Limb (tissue), 2 donors: ENCODE measurements around the gene SRMS.

ENCODE experiments used
- DNase-seq, 2 donors: peaks; one replicate each; pipeline ENCODE4 v3.0.0-alpha.2; 2016; ENCODE audit errors: extremely low spot score in 2 of 2

SRMS gene

DNA sequence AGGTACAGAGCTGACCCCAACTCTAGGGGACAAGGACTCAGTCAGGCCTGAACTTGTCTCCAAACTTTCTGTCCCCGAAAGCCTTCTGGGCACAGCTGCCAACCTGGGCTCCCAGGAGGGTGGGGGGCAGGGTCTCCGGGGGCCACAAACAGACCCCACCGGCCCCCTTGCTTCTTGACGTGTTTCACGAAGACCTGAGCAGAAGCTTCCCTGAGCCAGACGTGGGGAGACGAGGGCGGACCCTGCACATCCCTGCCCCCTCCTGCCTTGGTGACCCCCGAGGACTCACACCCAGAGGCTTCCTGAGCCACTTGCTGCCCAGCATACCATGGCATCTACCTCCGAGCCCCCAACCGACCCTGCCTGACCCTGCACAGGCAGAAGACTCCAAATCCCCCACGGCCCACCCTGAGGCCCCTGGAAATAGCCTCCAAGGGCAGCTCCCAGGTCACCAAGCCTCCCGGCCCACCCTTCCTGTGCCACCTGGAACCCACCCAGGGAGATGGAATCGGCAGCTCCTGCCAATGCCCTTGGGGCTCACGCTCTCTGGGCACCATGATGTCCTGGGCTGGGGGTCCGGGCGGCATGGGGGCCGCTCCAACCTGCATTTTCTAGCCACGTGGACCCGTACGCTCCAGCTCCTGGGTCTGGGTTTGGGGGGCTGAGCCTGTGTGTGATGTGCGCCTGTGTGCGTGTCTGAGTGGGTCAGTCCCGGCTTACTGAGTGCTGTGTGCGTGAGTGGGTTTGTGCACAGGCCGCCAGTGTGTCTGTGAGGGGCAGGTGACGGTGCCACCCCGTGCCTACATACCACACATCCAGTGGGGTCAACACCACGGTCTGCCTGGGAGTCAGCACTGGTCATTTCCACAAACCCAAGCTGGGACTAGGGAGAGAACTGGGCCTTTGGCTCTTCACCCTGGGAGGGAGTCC is 7.8 kb downstream of the SRMS start:
- DNase-seq = no peak

DNA sequence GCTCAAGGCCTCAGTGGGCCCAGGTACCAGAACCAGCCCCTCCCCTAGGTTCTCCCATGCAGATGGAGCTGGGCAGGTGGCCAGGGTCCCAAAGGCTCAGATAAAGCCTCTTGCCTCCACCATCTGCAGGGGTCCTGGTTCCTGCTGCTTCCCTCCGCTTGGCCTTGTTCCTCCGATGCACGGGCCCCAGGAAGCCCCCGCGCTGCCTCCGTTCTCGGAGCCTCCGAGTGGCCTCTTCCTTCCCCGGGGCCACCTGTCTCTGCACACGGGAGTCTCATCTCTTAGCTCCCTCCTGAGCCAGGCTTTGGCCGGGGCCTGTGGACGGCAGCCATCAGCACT is 8.5 kb downstream of the SRMS start:
- no peak for DNase-seq

DNA sequence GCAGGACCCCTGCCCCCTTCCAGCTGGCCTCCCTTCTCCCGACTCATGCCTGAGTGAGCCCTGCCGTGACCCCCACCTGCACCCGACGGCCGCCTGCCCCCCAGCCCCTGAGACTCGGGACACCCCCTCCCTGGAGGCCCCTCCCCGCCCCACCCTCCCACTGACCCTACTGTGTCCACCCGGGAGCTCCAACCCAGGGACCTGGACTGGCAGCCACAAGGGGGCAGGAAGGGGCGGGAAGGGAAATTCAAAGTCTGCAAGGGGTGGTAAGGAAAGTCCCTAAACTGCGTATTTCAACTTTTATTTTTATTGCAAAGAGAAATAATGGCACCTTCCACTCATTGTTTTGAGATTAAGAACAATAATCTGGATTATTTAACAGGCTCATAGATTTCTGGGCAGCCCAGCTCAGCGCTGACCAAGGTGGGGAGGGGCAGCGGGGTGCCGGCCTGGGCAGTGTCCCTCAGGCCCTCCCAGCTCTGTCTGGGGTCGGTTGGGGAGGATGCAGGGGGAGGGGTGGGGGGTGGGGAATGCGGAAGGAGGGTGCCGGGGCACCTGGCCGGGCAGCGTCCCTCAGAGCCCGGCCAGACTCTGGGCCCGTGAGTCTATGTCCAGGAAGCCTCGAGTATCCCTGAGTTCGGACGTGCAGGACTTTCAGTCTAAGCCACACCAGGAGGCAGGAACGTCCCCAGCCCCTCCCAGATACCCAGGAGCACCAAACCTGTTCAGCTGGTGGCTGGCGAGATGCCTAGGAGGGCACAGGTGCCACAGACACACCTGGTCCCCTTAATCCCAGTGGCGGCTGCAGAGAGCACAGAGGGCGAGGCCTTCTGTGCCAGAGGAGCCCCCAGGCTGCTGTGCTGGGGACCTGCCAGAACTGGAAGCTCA is 9.1 kb downstream of the SRMS start:
- no peak for DNase-seq

DNA sequence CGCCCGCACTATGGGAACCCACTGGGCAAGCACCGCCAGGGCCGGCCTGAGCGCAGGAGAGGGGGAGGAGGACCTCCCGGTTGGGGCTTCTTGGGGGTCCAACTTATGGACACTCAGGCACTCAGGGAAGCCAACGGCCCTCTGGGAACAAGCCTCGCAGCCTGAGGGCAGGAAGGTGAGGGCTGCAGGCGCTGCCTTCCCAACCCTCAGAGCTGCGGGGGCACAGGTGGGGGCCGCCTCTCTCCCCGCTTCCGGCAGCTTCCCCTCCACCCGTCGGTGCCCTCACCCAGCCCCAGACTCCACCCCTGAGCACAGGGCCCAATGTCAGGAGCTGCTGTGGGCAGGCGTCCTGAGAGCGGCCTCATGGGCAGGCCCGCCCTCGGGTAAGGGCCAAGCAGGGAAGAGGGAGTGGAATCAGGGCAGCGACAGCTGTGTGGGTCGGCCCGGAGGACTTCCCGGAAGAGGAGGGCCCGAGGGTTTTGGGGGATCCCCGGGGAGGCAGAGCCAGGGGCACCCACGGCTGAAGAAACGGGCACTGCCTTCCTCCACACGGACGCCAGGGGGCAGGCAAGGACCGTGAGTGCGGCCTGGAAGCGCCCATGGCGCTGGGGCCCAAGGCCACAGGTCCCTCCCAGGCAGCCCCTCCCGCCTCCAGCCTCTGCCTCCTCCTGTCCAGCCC is 9.9 kb downstream of the SRMS start:
- peak; percentile 73 to 87 for DNase-seq

DNA sequence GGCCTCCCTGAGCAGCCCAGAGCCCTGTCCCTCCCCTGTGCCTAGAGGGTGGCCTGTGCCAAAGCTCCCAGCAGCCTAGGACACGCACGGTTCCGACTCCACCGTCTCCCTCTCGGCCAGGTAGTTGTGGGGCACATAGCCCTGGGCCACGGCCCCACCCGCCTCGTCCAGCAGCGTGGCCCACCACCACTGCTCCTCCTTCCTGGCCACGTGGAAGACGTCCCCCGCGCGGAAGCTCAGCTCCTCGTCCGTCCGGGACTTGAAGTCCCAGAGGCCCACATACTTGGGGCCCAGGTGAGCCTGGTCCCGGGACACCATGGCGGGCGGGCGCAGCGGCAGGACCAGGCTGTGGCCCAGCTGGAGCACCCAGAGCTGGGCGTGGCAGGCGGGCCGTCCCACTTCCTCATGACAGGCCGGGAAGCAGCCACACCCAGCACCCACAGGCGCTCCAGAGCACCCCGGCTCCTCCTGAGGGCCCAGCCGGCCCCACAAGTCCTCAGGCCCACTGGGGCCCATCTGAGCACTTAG is 10.5 kb downstream of the SRMS start, which contains the start of gene PTK6:
Gene PTK6, minus strand, starts transcription at position 380 of the 528 bp plus-strand sequence. Its CDS starts 62 bp downstream, at position 318.
- no peak for DNase-seq

DNA sequence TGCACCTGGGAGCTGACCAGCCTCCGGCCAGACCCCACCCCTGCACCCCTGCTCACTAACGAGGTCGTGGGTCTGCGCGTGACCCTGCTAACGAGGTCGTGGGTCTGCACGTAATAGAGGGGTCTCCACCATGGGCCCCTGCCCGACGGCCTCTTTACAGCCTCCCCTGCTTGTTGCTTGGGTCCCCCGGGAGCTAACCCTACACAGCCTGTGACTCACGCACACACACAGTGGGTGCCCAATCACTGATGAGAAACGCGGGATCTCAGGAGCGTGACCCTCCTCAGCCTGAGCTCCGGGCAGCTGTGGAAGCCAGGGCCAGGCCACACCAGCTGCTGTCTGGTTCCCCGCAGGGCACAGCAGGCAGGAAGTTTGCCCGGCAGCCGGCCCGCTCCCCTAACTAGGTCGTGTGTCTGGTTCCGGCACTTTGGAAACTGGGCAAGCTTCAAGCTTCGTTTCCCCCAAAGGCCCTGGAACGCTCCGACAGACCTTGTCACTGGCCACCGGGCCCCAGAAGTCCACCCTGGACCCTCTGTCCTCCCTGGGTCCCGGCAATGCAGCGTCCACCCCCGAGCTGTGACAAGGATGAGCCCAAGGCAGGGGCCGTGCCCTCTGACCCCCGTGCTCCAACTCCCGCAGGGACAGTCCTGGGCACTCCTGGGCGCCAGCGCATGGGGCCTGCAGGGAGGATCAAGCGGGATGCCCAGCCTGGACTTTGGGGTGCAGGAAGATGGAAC is 11.1 kb downstream of the SRMS start:
- DNase-seq = no peak

DNA sequence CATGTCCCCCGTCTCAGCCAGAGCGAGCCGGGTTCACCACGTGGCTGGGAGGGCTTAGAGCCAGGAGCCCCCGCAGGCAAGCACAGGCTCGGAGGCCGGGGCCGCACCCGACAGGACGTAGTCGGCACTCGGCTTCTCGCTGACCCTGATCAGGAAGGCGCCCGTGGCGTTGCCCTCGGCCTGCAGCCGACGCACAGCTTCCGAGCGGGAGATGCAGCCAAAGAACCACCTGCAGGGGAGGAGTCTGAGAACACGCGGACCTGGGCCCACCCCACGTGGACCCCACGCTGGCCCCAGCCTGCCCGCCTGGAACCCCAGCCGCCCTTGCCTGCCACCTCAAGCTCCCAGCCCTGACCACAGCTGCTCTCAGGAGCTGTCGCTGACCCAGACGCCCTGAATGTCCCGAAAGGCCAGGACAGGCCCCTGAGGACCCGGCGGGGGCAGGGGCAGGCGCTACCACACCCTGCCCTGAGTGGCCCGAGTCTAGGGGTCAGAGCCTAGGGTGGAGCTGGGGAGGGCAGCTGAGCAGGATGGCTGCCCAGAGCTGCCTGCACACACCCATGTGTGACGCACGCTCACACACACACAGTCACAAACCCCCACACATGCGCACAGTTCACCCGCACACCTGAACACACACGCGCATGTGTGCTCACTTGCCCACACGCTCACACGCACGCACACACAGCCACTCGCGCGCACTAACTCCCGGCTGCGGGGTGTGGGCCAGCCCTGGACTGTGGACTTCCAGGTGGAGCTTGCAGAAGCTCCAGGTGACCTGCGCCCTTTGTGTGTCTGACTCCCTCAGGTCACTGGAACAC is 12.5 kb downstream of the SRMS start:
- no peak for DNase-seq

DNA sequence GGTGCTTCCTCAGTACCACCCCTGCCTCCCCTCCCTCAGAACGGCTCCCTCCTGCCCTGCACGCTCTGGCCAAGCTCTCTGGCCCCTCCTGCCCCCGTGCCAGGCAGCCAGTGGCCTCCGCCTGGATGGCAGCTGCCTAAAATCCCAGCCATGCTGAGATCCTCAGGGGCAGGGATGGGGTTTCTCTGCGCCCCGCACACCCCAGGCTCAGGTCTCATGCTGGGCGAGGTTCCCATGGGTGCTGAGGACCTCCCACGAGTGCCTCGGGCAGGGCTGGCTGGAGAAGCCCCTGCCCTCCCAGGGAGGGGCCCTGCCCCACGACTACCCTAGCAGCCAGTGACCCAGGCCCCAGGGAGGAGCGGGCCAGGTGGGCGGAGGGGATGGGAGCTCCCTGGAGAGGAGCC is 13.1 kb downstream of the SRMS start:
- no peak for DNase-seq

DNA sequence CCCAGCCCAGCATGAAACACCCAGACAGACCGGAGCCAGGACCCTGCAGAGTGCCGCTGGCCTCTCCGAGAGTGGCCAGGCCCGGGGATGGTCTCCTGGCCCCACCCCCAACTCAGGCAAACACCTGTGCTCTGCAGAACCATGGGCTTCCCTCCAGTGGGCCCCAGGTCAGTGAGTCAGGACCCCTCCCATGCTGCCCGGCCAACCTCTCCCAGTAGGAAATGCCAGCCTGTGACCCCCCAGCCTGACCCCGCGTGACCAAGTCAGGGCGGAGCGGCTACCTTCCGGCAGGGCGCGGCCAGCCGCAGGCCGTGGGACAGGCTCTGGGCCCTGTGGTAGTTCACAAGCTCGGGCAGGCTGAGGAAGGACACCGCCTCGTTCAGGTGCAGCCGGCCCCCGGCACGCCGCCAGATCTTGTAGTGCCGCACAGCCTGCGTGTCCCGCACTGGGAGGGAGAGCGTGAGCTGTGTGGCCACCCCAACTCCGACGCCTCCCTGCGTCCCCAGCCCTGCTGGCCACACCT is 13.6 kb downstream of the SRMS start:
- peak in 1 of 2 donors; percentile 46 for DNase-seq

DNA sequence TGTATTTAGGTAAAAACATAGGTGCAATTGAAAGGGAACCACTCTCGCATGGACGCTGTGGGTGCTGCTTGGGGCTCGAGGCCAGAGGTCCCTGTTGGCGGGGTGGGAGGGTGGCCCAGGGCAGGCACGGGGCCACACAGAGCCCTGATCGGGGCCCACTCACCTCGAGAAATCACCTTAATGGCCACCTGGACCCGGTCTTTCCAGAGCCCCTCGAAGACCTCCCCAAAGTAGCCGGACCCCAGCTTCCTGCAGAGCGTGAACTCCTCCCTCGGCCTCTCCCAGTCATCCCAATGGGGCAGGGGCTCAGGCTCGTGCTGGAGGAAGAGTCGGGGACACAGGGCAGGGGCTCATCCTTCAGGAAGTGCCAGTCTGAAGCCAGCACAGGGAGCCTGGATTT is 14.2 kb downstream of the SRMS start:
- no peak for DNase-seq

DNA sequence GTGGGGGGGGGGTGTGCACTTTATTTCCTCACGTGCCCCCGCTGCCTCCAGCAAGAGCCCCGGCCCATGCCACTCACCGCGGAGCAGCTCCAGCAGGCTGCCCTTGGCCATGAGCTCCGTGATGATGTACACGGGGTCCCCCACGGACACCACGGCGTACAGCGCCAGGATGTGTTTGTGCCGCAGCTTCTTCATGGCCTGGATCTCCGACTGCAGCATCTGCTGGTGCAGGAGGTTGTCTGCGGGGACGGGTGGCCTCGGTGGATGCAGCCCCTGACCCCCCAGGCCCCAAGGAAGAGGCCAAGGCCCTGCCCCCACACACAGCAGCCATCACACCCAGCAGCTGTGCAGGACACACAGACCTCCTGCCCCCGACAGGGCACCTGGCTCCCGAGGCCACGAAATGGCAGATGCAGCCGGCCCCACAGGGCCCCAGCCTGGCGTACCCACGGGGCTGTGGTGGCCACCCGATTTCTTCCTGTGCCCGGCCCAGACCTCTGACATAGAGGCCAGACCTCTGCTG is 15.0 kb downstream of the SRMS start:
- DNase-seq = peak in 1 of 2 donors; percentile 33

DNA sequence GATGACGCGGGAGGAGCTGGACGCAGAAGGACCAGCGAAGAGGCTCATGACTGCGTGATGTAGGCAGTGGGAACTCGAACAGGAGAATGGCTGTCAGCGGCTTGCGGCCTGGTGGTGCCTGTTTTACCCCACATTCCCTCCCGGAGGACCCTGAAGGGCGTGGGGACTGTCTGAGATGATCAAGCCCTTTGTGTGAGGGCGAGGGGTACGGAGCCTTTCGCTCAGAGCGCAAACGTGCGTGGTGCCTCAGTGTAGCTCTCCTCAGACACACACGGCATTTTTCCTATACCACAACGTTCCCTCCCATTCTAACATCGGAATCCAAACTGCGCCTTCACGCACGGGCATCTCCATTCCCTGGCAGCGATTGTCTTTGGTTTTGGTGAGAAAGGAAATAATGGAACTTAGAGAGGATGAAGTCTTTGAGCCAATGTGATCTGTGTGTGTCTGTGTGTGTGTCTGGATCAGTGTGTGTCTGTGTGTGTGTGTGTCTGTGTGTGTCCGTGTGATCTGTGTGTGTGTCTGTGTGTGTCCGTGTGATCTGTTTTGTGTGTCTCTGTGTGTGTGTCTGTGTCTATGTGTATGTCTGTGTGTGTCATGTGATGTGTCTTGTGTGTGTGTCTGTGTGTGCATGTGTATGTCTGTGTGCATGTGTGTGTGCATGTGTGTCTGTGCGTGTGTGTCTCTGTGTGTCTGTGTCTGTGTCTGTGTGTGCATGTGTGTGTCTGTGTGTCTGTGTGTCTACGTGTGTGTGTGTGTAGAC is 15.7 kb downstream of the SRMS start:
- peak in 1 of 2 donors; percentile 27 for DNase-seq

DNA sequence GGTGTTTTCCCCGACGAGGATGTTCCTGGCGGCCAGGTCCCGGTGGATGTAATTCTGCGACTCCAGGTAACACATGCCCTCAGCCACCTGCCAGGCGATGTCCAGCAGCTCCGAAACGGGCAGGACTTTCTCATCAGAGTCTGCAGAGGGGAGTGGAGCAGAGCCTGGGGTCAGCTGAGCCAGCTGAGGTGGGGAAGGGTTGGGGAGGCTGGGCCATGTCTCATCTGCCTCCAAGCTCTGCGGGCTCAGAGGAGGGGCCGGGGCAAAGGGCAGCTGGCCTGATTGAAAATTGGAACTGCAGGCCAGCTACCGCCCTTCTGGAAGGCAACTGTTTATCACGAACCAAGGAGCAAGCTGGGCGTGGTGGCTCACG is 16.8 kb downstream of the SRMS start:
- DNase-seq = peak in 1 of 2 donors; percentile 27

DNA sequence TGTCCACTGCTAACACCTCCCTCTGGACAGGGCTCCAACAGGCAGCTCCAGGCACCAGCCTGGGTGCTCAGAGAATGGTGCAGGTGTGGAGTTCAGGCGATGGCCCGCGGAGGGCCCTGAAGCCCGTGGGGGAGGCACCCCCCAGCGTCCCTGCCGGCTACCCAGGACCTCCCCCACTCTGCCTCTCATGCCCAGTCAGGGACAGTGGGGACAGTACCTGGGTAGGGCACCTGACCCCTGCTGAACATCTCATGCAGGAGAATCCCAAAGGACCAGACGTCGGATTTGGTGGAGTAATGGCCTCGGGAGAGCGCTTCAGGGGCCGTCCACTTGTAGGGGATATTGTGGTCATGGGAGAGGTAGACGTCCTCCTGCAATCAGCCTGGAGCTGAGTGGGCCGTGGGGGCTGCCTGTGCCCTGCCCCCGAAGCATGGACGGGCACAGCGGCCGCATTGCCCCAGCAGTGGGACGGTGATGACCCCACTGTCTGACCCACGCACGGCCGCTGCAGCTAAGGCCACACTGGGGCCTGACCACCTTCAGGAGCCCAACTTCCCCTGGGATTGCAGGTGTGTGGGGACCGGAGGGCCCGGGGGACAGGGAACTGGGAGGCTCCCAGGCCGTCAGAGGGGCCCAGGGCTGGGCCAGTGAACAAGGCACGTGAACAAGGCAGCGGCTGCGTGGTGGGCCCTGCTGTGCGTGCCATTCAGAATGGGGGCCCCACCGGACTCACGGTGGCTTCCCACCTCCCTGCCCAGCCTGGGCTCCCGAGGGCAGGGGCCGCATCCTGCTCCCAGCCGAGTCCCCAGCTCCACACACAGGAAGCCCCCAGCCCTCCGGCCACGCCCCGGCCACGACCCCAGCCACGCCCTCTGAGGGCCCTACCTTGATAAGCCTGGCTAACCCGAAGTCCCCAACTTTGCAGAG is 17.4 kb downstream of the SRMS start:
- peak in 1 of 2 donors; percentile 28 for DNase-seq

DNA sequence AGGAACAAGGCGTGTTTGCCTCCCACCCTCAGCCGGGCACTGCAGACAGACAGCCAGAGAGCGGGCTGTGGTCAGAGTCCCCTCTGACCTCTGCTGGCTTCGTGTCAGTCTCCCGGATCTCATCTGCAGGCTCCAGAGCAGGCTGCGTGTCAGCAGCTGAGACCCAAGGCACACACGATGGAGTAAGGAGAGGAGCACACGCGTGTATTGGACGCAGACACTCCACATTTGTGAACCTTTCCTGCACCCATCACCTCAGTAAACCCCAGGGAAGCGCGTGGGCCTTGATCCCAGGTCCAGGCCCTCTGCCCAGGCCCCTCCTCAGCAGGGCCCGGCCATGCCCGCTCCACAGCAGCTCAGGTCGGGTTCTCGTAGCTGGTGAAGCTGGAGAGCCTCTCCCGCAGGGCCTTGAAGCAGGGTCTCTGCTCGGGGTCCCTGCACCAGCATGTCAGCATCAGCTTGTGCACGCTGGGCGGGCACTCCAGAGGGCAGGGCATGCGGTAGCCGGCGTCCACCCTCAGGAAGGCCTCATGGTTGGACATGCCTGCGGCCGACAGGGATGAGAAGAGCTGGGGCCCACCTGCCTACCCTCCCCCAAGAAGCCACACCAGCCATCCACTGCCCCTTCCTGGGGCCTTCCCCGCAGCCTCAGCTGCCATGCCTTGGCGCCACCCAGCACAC is 18.2 kb downstream of the SRMS start:
- no peak for DNase-seq

DNA sequence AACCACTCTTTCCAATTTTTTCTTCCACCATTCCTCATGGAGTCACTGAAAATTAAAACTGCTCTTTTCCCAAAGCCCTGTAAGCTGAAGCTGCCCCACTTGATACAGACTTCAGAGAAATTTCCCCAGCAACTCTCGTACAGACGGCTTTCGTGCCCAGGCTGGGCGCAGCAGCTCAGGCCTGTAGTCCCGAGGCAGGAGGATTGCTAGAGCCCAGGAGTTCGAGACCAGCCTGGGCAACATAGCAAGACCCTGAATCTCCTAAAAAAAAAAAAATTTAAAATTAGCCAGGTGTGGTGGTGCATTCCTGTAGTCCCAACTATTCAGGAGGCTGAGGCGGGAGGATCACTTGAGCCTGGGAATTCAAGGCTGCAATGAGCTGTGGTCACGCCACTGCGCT is 20.4 kb downstream of the SRMS start:
- no peak for DNase-seq

DNA sequence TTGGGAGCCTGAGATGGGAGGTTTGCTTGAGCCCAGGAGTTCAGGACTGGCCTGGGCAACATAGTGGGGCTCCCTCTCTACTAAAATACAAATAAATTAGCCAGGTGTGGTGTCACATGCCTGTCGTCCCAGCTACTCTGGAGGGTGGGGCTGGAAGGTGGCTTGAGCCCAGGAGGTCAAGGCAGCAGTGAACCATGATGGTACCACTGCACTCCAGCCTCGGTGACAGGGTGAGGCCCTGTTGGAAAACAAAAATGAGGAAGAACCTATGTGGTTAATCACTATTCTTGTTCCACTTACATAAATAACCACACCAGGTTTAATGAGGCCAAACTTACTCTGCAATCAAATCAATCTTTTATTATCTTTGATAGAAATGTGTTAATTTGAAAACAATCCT is 21.6 kb downstream of the SRMS start:
- DNase-seq = no peak
